Duodenal mucosa (tissue), 2 donors: Measurements from ENCODE around the gene ZNF688.

Source experiments
- H3K27ac ChIP-seq: one replicate; pipeline ENCODE4 v1.7.0; 2013; ENCODE audit warnings: low read depth, low read length
- H3K27me3 ChIP-seq, 2 donors: one replicate each; pipeline ENCODE4 v1.7.0; 2013; ENCODE audit warnings: low read length in 2 of 2, control low read depth in 1 of 2; ENCODE audit not compliant: insufficient read depth in 2 of 2, control insufficient read depth in 1 of 2
- H3K36me3 ChIP-seq, 2 donors: one replicate each; pipeline ENCODE4 v1.7.0; 2013; ENCODE audit warnings: low read length in 2 of 2, control low read depth in 1 of 2; ENCODE audit not compliant: insufficient read depth in 2 of 2, control insufficient read depth in 1 of 2
- H3K4me1 ChIP-seq, 2 donors: one replicate each; pipeline ENCODE4 v1.7.0; 2013; ENCODE audit warnings: low read length in 2 of 2, control low read depth in 1 of 2; ENCODE audit not compliant: insufficient read depth in 2 of 2, control insufficient read depth in 1 of 2
- H3K4me3 ChIP-seq, 2 donors: one replicate each; pipeline ENCODE4 v1.7.0; 2013; ENCODE audit warnings: low read length in 2 of 2, low read depth in 1 of 2
- H3K9ac ChIP-seq, 2 donors: one replicate each; pipeline ENCODE4 v1.7.0; 2013; ENCODE audit warnings: low read length in 2 of 2, low read depth in 1 of 2
- H3K9me3 ChIP-seq, 2 donors: one replicate each; pipeline ENCODE4 v1.7.0; 2013; ENCODE audit warnings: low read length in 2 of 2, control low read depth in 1 of 2; ENCODE audit not compliant: control insufficient read depth in 1 of 2

ZNF688 gene

GRCh38 chr16:30534368-30535105, 37.0 kb downstream of the ZNF688 start, which contains the start of gene ZNF747:
Gene ZNF747, minus strand, starts transcription at chr16:30534858. Its CDS starts 179 bp downstream, at chr16:30534679.
- Histone ChIP-seq H3K27me3 (no peaks in the 10 kb centered on the region), H3K9ac (peak within 1 kb of the TSS; percentile 79 to 94), H3K27ac (peak within 1 kb of the TSS; percentile 93), H3K36me3 (peaks cover 0 to 19% of the 10 kb centered on the region in 2 donors), H3K9me3 (no peaks in the 10 kb centered on the region), H3K4me1 (peaks cover 8 to 18% of the 10 kb centered on the region in 2 donors), H3K4me3 (peak within 1 kb of the TSS; percentile 75 to 88)

- H3K27me3 ChIP-seq = no peaks in the 10 kb centered on the region
- H3K36me3 ChIP-seq = peaks cover 0 to 19% of the 10 kb centered on the region in 2 donors
- peak overlapping the region; percentile 79 to 94 for H3K9ac ChIP-seq
- H3K9me3 ChIP-seq = no peaks in the 10 kb centered on the region
- peaks cover 4 to 23% of the 10 kb centered on the region in 2 donors for H3K4me1 ChIP-seq
- peak overlapping the region; percentile 93 for H3K27ac ChIP-seq
- H3K4me3 ChIP-seq = peak overlapping the region; percentile 75 to 88
These were observed 37.7 kb downstream of the ZNF688 start for GRCh38 chr16:30533748-30534367.

GRCh38 chr16:30533146-30533522, 38.4 kb downstream of the ZNF688 start:
- H3K27ac ChIP-seq = no peak overlapping the region
- H3K9me3 ChIP-seq = no peaks in the 10 kb centered on the region
- peak overlapping the region; percentile 12 to 63 for H3K9ac ChIP-seq
- H3K4me1 ChIP-seq = peaks cover 5 to 30% of the 10 kb centered on the region in 2 donors
- no peaks in the 10 kb centered on the region for H3K27me3 ChIP-seq
- peaks cover 0 to 19% of the 10 kb centered on the region in 2 donors for H3K36me3 ChIP-seq
- H3K4me3 ChIP-seq = peak overlapping the region in 1 of 2 donors; percentile 88

GRCh38 chr16:30532285-30533145, 39.0 kb downstream of the ZNF688 start:
- peak overlapping the region in 1 of 2 donors; percentile 88 for H3K4me3 ChIP-seq
- H3K27me3 ChIP-seq = no peaks in the 10 kb centered on the region
- peak overlapping the region in 1 of 2 donors; percentile 12 for H3K9ac ChIP-seq
- H3K9me3 ChIP-seq = no peaks in the 10 kb centered on the region
- H3K4me1 ChIP-seq = peaks cover 11 to 36% of the 10 kb centered on the region in 2 donors
- H3K36me3 ChIP-seq = peaks cover 0 to 19% of the 10 kb centered on the region in 2 donors
- H3K27ac ChIP-seq = no peak overlapping the region

GRCh38 chr16:30530163-30531037, 41.1 kb downstream of the ZNF688 start:
- H3K27ac ChIP-seq = no peak overlapping the region
- H3K9me3 ChIP-seq = no peaks in the 10 kb centered on the region
- H3K27me3 ChIP-seq = no peaks in the 10 kb centered on the region
- H3K9ac ChIP-seq = no peak overlapping the region
- no peak overlapping the region for H3K4me3 ChIP-seq
- H3K4me1 ChIP-seq = peaks cover 14 to 39% of the 10 kb centered on the region in 2 donors
- peaks cover 0 to 19% of the 10 kb centered on the region in 2 donors for H3K36me3 ChIP-seq

- Histone ChIP-seq H3K9me3 (no peaks in the 10 kb centered on the region), H3K27ac (no peak overlapping the region), H3K9ac (peak overlapping the region in 1 of 2 donors; percentile 40), H3K27me3 (no peaks in the 10 kb centered on the region), H3K4me1 (peaks cover 16 to 45% of the 10 kb centered on the region in 2 donors), H3K36me3 (peaks cover 0 to 26% of the 10 kb centered on the region in 2 donors), H3K4me3 (no peak overlapping the region)
These were observed 42.6 kb downstream of the ZNF688 start for GRCh38 chr16:30528799-30529457.

- peaks cover 0 to 25% of the 10 kb centered on the region in 2 donors for H3K36me3 ChIP-seq
- H3K4me1 ChIP-seq = peaks cover 16 to 38% of the 10 kb centered on the region in 2 donors
- H3K4me3 ChIP-seq = peak overlapping the region; percentile 62 to 73
- peak overlapping the region; percentile 58 to 60 for H3K9ac ChIP-seq
- H3K9me3 ChIP-seq = no peaks in the 10 kb centered on the region
- no peaks in the 10 kb centered on the region for H3K27me3 ChIP-seq
- peak overlapping the region; percentile 73 for H3K27ac ChIP-seq
These were observed 43.8 kb downstream of the ZNF688 start for GRCh38 chr16:30527635-30528178.

GRCh38 chr16:30526823-30527634, 44.5 kb downstream of the ZNF688 start:
- Histone ChIP-seq H3K36me3 (peaks cover 0 to 18% of the 10 kb centered on the region in 2 donors), H3K9me3 (no peaks in the 10 kb centered on the region), H3K9ac (peak overlapping the region; percentile 81 to 92), H3K4me3 (peak overlapping the region; percentile 73 to 79), H3K27ac (peak overlapping the region; percentile 98), H3K27me3 (no peaks in the 10 kb centered on the region), H3K4me1 (peaks cover 22 to 44% of the 10 kb centered on the region in 2 donors)
